ENCODE data around the gene ISYNA1. TPM values are rescaled to one million over a fixed set of nuclear protein-coding genes. Genes with fewer than 3 reads are reported as not detected.

ISYNA1 gene
- total RNA-seq, 1 donor from 2014 or later = 30.6 TPM

- intact Hi-C loops (cut with DNase I) = no loop called here
- TF ChIP-seq CTCF (IDR thresholded peaks at IDR 0.05) = no peak
Measured at GRCh38 chr19:18452386-18452785, 14.5 kb upstream of the ISYNA1 start.

GRCh38 chr19:18450931-18451836, 13.3 kb upstream of the ISYNA1 start:
- DNase-seq (peak; percentile 88), ATAC-seq (peak; percentile 84 to 90)
- H3K36me3 ChIP-seq = peaks cover 86% of the 10 kb centered on the region
- no peaks in the 10 kb centered on the region for H3K27me3 ChIP-seq (ENCODE audit: low read depth)
- peaks cover 10% of the 10 kb centered on the region for H3K4me1 ChIP-seq
- TF ChIP-seq CTCF (IDR thresholded peaks at IDR 0.05) = peak; percentile 98
- H3K27ac ChIP-seq = no peak overlapping the region
- no peak overlapping the region for H3K4me3 ChIP-seq
- intact Hi-C loops (cut with DNase I) = no loop called here
- H3K9me3 ChIP-seq = no peaks in the 10 kb centered on the region

More at GRCh38 chr19:18452386-18452785, 14.5 kb upstream of the ISYNA1 start:
- Histone ChIP-seq H3K27me3 (ENCODE audit: low read depth) (no peaks in the 10 kb centered on the region), H3K27ac (no peak overlapping the region), H3K9me3 (no peaks in the 10 kb centered on the region), H3K4me1 (peaks cover 10% of the 10 kb centered on the region), H3K36me3 (peaks cover 86% of the 10 kb centered on the region), H3K4me3 (no peak overlapping the region)
- ATAC-seq (no peak), DNase-seq (no peak)

GRCh38 chr19:18450021-18450930, 12.3 kb upstream of the ISYNA1 start:
- no peak for TF ChIP-seq CTCF (IDR thresholded peaks at IDR 0.05)
- ATAC-seq (peak; percentile 2 to 4), DNase-seq (no peak)
- Histone ChIP-seq H3K27ac (no peak overlapping the region), H3K9me3 (no peaks in the 10 kb centered on the region), H3K27me3 (ENCODE audit: low read depth) (no peaks in the 10 kb centered on the region), H3K4me3 (no peak overlapping the region), H3K4me1 (peaks cover 10% of the 10 kb centered on the region), H3K36me3 (peaks cover 86% of the 10 kb centered on the region)
- intact Hi-C loops (cut with DNase I) = no loop called here

- intact Hi-C loops (cut with DNase I) = no loop called here
- DNase-seq (no peak), ATAC-seq (no peak)
Measured at GRCh38 chr19:18449552-18449951, 11.6 kb upstream of the ISYNA1 start.

More at GRCh38 chr19:18449552-18449951, 11.6 kb upstream of the ISYNA1 start:
- Histone ChIP-seq H3K27me3 (ENCODE audit: low read depth) (no peaks in the 10 kb centered on the region), H3K9me3 (no peaks in the 10 kb centered on the region), H3K27ac (no peak overlapping the region), H3K4me1 (peaks cover 10% of the 10 kb centered on the region), H3K4me3 (no peak overlapping the region), H3K36me3 (peaks cover 91% of the 10 kb centered on the region)
- no peak for TF ChIP-seq CTCF (IDR thresholded peaks at IDR 0.05)

Measured in lower lobe of right lung (tissue), 2 donors.